ENCODE results near the gene ING3. TPM values are rescaled to one million over a fixed set of nuclear protein-coding genes. Genes with fewer than 3 reads are reported as not detected.

The ING3 gene
- total and polyA plus RNA-seq, 3 experiments from 2014 or later = 24.4 to 31.6 (median 30.7) TPM

- Mint-ChIP-seq H3K4me3 (no peak overlapping the region), H3K4me1 (no peaks in the 10 kb centered on the region), H3K9me3 (no peaks in the 10 kb centered on the region), H3K36me3 (no peaks in the 10 kb centered on the region), H3K27me3 (peaks cover 8 to 17% of the 10 kb centered on the region in 2 donors), H3K27ac (no peak overlapping the region)
- H3K4me3 ChIP-seq (ENCODE audit: low read length) = no peak overlapping the region
- POLR2A ChIA-PET = no interaction called here
- CTCF ChIA-PET = no interaction called here
- no peak overlapping the region for H3K27ac ChIP-seq (ENCODE audit: low read depth, low read length)
- H3K36me3 ChIP-seq (ENCODE audit: insufficient read depth, low read length) = no peaks in the 10 kb centered on the region
- H3K27me3 ChIP-seq (ENCODE audit: insufficient read depth, low read length, poor library complexity, severe bottlenecking) = no peaks in the 10 kb centered on the region
- H3K4me1 ChIP-seq (ENCODE audit: insufficient read depth, low read length) = no peaks in the 10 kb centered on the region
- no peak for DNase-seq
- H3K9me3 ChIP-seq (ENCODE audit: low read length) = no peaks in the 10 kb centered on the region
Measured at GRCh38 chr7:120942861-120943260, 7.7 kb upstream of the ING3 start.

- ChIA-PET CTCF (no interaction called here), POLR2A (no interaction called here)
Measured at GRCh38 chr7:120944826-120945562, 5.6 kb upstream of the ING3 start.

GRCh38 chr7:120947980-120948379, 2.6 kb upstream of the ING3 start:
- peak overlapping the region in 1 of 8 donors; percentile 31 for H3K27ac Mint-ChIP-seq
- peaks cover 0 to 20% (median 0%) of the 10 kb centered on the region in 3 donors for H3K36me3 Mint-ChIP-seq
- ChIA-PET POLR2A (no interaction called here), CTCF (interaction anchor here (1.2 kb wide), 1 partner anchor 156 kb away, joined by 3 read pairs; no protein-coding TSS in a partner anchor)
- H3K27ac ChIP-seq (ENCODE audit: low read depth, low read length) = no peak overlapping the region
- H3K27me3 Mint-ChIP-seq = peaks cover 12 to 17% of the 10 kb centered on the region in 2 donors
- no peaks in the 10 kb centered on the region for H3K36me3 ChIP-seq (ENCODE audit: insufficient read depth, low read length)
- H3K4me1 ChIP-seq (ENCODE audit: insufficient read depth, low read length) = peaks cover 15% of the 10 kb centered on the region
- no peak for DNase-seq
- peaks cover 20 to 26% (median 22%) of the 10 kb centered on the region in 3 donors for H3K4me1 Mint-ChIP-seq
- no peaks in the 10 kb centered on the region for H3K27me3 ChIP-seq (ENCODE audit: insufficient read depth, low read length, poor library complexity, severe bottlenecking)
- H3K4me3 Mint-ChIP-seq = peak overlapping the region in 1 of 7 donors; percentile 66
- H3K9me3 ChIP-seq (ENCODE audit: low read length) = no peaks in the 10 kb centered on the region
- H3K9me3 Mint-ChIP-seq = no peaks in the 10 kb centered on the region
- no peak overlapping the region for H3K4me3 ChIP-seq (ENCODE audit: low read length)

More at GRCh38 chr7:120944826-120945562, 5.6 kb upstream of the ING3 start:
- no peaks in the 10 kb centered on the region for H3K9me3 Mint-ChIP-seq
- H3K27ac Mint-ChIP-seq = peak overlapping the region in 1 of 8 donors; percentile 48
- Histone ChIP-seq H3K4me1 (ENCODE audit: insufficient read depth, low read length) (peaks cover 5% of the 10 kb centered on the region), H3K9me3 (ENCODE audit: low read length) (no peaks in the 10 kb centered on the region), H3K4me3 (ENCODE audit: low read length) (no peak overlapping the region), H3K36me3 (ENCODE audit: insufficient read depth, low read length) (no peaks in the 10 kb centered on the region), H3K27ac (ENCODE audit: low read depth, low read length) (no peak overlapping the region), H3K27me3 (ENCODE audit: insufficient read depth, low read length, poor library complexity, severe bottlenecking) (no peaks in the 10 kb centered on the region)
- H3K4me1 Mint-ChIP-seq = peaks cover 8 to 10% (median 9%) of the 10 kb centered on the region in 3 donors
- H3K27me3 Mint-ChIP-seq = peaks cover 8 to 17% of the 10 kb centered on the region in 2 donors
- no peak overlapping the region for H3K4me3 Mint-ChIP-seq
- no peaks in the 10 kb centered on the region for H3K36me3 Mint-ChIP-seq
- no peak for DNase-seq

GRCh38 chr7:120949393-120949911, 1.1 kb upstream of the ING3 start:
- Histone ChIP-seq H3K27me3 (ENCODE audit: insufficient read depth, low read length, poor library complexity, severe bottlenecking) (no peaks in the 10 kb centered on the region), H3K4me3 (ENCODE audit: low read length) (peak overlapping the region; percentile 95), H3K27ac (ENCODE audit: low read depth, low read length) (peak overlapping the region; percentile 94), H3K36me3 (ENCODE audit: insufficient read depth, low read length) (no peaks in the 10 kb centered on the region), H3K9me3 (ENCODE audit: low read length) (no peaks in the 10 kb centered on the region), H3K4me1 (ENCODE audit: insufficient read depth, low read length) (peaks cover 15% of the 10 kb centered on the region)
- peaks cover 12 to 14% of the 10 kb centered on the region in 2 donors for H3K27me3 Mint-ChIP-seq
- ChIA-PET CTCF (no interaction called here), POLR2A (no interaction called here)
- no peaks in the 10 kb centered on the region for H3K9me3 Mint-ChIP-seq
- peak overlapping the region; percentile 90 to 99 (median 97) for H3K4me3 Mint-ChIP-seq
- H3K27ac Mint-ChIP-seq = peak overlapping the region in 6 of 8 donors; percentile 97 to 100 (median 99)
- H3K36me3 Mint-ChIP-seq = peaks cover 0 to 34% (median 0%) of the 10 kb centered on the region in 3 donors
- peaks cover 20 to 32% (median 22%) of the 10 kb centered on the region in 3 donors for H3K4me1 Mint-ChIP-seq
- DNase-seq = no peak

- CTCF ChIA-PET = no interaction called here
- peak overlapping the region; percentile 97 to 100 (median 99) for H3K27ac Mint-ChIP-seq
- H3K4me3 ChIP-seq (ENCODE audit: low read length) = peak overlapping the region; percentile 95
Measured at GRCh38 chr7:120949998-120950538, 509 bp upstream of the ING3 start.

GRCh38 chr7:120951309-120951699, 727 bp downstream of the ING3 start:
- Mint-ChIP-seq H3K27ac (peak overlapping the region; percentile 97 to 100 (median 99)), H3K9me3 (no peaks in the 10 kb centered on the region), H3K27me3 (peaks cover 11 to 12% of the 10 kb centered on the region in 2 donors), H3K36me3 (peaks cover 0 to 51% (median 4%) of the 10 kb centered on the region in 3 donors), H3K4me1 (peaks cover 26 to 46% (median 36%) of the 10 kb centered on the region in 3 donors), H3K4me3 (peak overlapping the region; percentile 90 to 99 (median 97))
- H3K27me3 ChIP-seq (ENCODE audit: insufficient read depth, low read length, poor library complexity, severe bottlenecking) = no peaks in the 10 kb centered on the region
- peaks cover 6% of the 10 kb centered on the region for H3K36me3 ChIP-seq (ENCODE audit: insufficient read depth, low read length)
- H3K9me3 ChIP-seq (ENCODE audit: low read length) = no peaks in the 10 kb centered on the region
- POLR2A ChIA-PET = interaction anchor here (1.0 to 1.1 kb wide), 2 partner anchors 13 to 58 kb away, joined by 3 to 4 read pairs; no protein-coding TSS in a partner anchor
- peak overlapping the region; percentile 94 for H3K4me3 ChIP-seq (ENCODE audit: low read length)
- H3K27ac ChIP-seq (ENCODE audit: low read depth, low read length) = peak overlapping the region; percentile 94
- CTCF ChIA-PET = interaction anchor here (1.2 to 1.3 kb wide), 2 partner anchors 37 to 156 kb away, joined by 3 to 4 read pairs; partner anchors contain the start of gene CPED1
- DNase-seq = no peak
- H3K4me1 ChIP-seq (ENCODE audit: insufficient read depth, low read length) = peaks cover 15% of the 10 kb centered on the region

More at GRCh38 chr7:120949998-120950538, 509 bp upstream of the ING3 start:
- DNase-seq = no peak
- no peaks in the 10 kb centered on the region for H3K36me3 ChIP-seq (ENCODE audit: insufficient read depth, low read length)
- POLR2A ChIA-PET = interaction anchor here (0.6 to 1.0 kb wide), 10 partner anchors 9 to 596 kb away, joined by 3 to 10 read pairs (median 4); partner anchors contain the start of gene CPED1
- Mint-ChIP-seq H3K27me3 (peaks cover 12 to 14% of the 10 kb centered on the region in 2 donors), H3K4me3 (peak overlapping the region; percentile 90 to 99 (median 97)), H3K36me3 (peaks cover 0 to 39% (median 0%) of the 10 kb centered on the region in 3 donors), H3K9me3 (no peaks in the 10 kb centered on the region), H3K4me1 (peaks cover 22 to 36% (median 25%) of the 10 kb centered on the region in 3 donors)
- H3K9me3 ChIP-seq (ENCODE audit: low read length) = no peaks in the 10 kb centered on the region
- peaks cover 15% of the 10 kb centered on the region for H3K4me1 ChIP-seq (ENCODE audit: insufficient read depth, low read length)
- H3K27ac ChIP-seq (ENCODE audit: low read depth, low read length) = peak overlapping the region; percentile 94
- no peaks in the 10 kb centered on the region for H3K27me3 ChIP-seq (ENCODE audit: insufficient read depth, low read length, poor library complexity, severe bottlenecking)

GRCh38 chr7:120951826-120952225, 1.2 kb downstream of the ING3 start:
- POLR2A ChIA-PET = interaction anchor here (1.1 kb wide), 1 partner anchor 13 kb away, joined by 4 read pairs; no protein-coding TSS in a partner anchor
- Histone ChIP-seq H3K36me3 (ENCODE audit: insufficient read depth, low read length) (peaks cover 9% of the 10 kb centered on the region), H3K4me1 (ENCODE audit: insufficient read depth, low read length) (peaks cover 15% of the 10 kb centered on the region), H3K27ac (ENCODE audit: low read depth, low read length) (peak overlapping the region; percentile 94), H3K27me3 (ENCODE audit: insufficient read depth, low read length, poor library complexity, severe bottlenecking) (no peaks in the 10 kb centered on the region), H3K4me3 (ENCODE audit: low read length) (peak overlapping the region; percentile 94), H3K9me3 (ENCODE audit: low read length) (no peaks in the 10 kb centered on the region)
- H3K36me3 Mint-ChIP-seq = peaks cover 0 to 56% (median 6%) of the 10 kb centered on the region in 3 donors
- H3K9me3 Mint-ChIP-seq = no peaks in the 10 kb centered on the region
- H3K27ac Mint-ChIP-seq = peak overlapping the region; percentile 19 to 99 (median 98)
- CTCF ChIA-PET = interaction anchor here (1.2 to 1.3 kb wide), 2 partner anchors 36 to 156 kb away, joined by 3 to 4 read pairs; partner anchors contain the start of gene CPED1
- peaks cover 26 to 47% (median 37%) of the 10 kb centered on the region in 3 donors for H3K4me1 Mint-ChIP-seq
- H3K27me3 Mint-ChIP-seq = peaks cover 7 to 9% of the 10 kb centered on the region in 2 donors
- DNase-seq = no peak
- peak overlapping the region; percentile 90 to 99 (median 97) for H3K4me3 Mint-ChIP-seq
